Liver (tissue), 9 donors: Measurements from ENCODE around the gene ZNF358. TPM values are rescaled to one million over a fixed set of nuclear protein-coding genes. Genes with fewer than 3 reads are reported as not detected.

Experiments used
- DNase-seq: peaks from one replicate; pipeline ENCODE4 v3.0.0-alpha.2; 2017; ENCODE audit warnings: low spot score
- H3K27ac ChIP-seq, 2 donors: one replicate each; pipeline ENCODE4 v1.7.0; 2013; ENCODE audit warnings: inconsistent platforms in 2 of 2, low read length in 2 of 2, control low read depth in 1 of 2, low read depth in 1 of 2, mild to moderate bottlenecking in 1 of 2
- H3K27me3 ChIP-seq, 4 donors: one replicate each; pipeline versions ENCODE4 v1.6.1 to v1.7.0; 2013; ENCODE audit warnings: low read length in 3 of 4, inconsistent platforms in 1 of 4, mild to moderate bottlenecking in 1 of 4, moderate library complexity in 1 of 4; ENCODE audit not compliant: control insufficient read depth in 4 of 4, insufficient read depth in 4 of 4
- H3K36me3 ChIP-seq, 4 donors: one replicate each; pipeline versions ENCODE4 v1.6.1 to v1.7.0; 2013; ENCODE audit warnings: low read length in 3 of 4, mild to moderate bottlenecking in 3 of 4, low read depth in 1 of 4, moderate library complexity in 1 of 4; ENCODE audit not compliant: control insufficient read depth in 4 of 4, insufficient read depth in 3 of 4
- H3K4me1 ChIP-seq, 4 donors: one replicate each; pipeline versions ENCODE4 v1.6.1 to v1.7.0; 2013; ENCODE audit warnings: low read length in 3 of 4, mild to moderate bottlenecking in 3 of 4, moderate library complexity in 1 of 4; ENCODE audit not compliant: control insufficient read depth in 4 of 4, insufficient read depth in 4 of 4
- H3K4me3 ChIP-seq, 3 donors: one replicate each; pipeline versions ENCODE4 v1.6.1 to v1.7.0; 2013; ENCODE audit warnings: low read length in 3 of 3, control low read depth in 1 of 3, low read depth in 1 of 3, mild to moderate bottlenecking in 1 of 3
- H3K9ac ChIP-seq, 2 donors: one replicate each; pipeline ENCODE4 v1.7.0; 2013; ENCODE audit warnings: low read length in 2 of 2, mild to moderate bottlenecking in 2 of 2, moderate library complexity in 2 of 2, control low read depth in 1 of 2, low read depth in 1 of 2
- H3K9me3 ChIP-seq, 4 donors: one replicate each; pipeline versions ENCODE4 v1.6.1 to v1.7.0; 2013; ENCODE audit warnings: low read length in 3 of 4; ENCODE audit not compliant: control insufficient read depth in 4 of 4
- ATF3 ChIP-seq: IDR thresholded peaks from 2 replicates; pipeline ENCODE4 v1.6.1; 2016; ENCODE audit warnings: antibody characterized with exemption
- CTCF ChIP-seq: fragments of 150-350 bp; IDR thresholded peaks from 2 replicates; pipeline ENCODE4 v1.5.1; 2017; ENCODE audit warnings: improper control_type of control experiment, low read depth, low read length; ENCODE audit not compliant: missing input control
- EGR1 ChIP-seq, 2 donors: IDR thresholded peaks; 2 replicates each; pipeline ENCODE4 v1.6.1; 2016 to 2018; ENCODE audit warnings: antibody characterized with exemption in 2 of 2, low read depth in 2 of 2
- FOXA2 ChIP-seq: IDR thresholded peaks from 2 replicates; pipeline ENCODE4 v1.6.1; 2016; ENCODE audit warnings: antibody characterized with exemption
- GABPA ChIP-seq, 2 donors: IDR thresholded peaks in 1 of 2; conservative IDR thresholded peaks in 1 of 2; 2 replicates each; pipeline ENCODE4 v1.6.1; 2016; ENCODE audit warnings: antibody characterized with exemption in 2 of 2, mild to moderate bottlenecking in 1 of 2, moderate library complexity in 1 of 2
- HNF4G ChIP-seq: IDR thresholded peaks from 2 replicates; pipeline ENCODE4 v1.6.1; 2016; ENCODE audit warnings: antibody characterized with exemption
- JUND ChIP-seq, 2 donors: IDR thresholded peaks; 2 replicates each; pipeline ENCODE4 v1.6.1; 2016; ENCODE audit warnings: antibody characterized with exemption in 2 of 2
- MAX ChIP-seq: IDR thresholded peaks from 2 replicates; pipeline ENCODE4 v1.6.1; 2016; ENCODE audit warnings: antibody characterized with exemption
- NR2F2 ChIP-seq: IDR thresholded peaks from 2 replicates; pipeline ENCODE4 v1.6.1; 2016; ENCODE audit warnings: antibody characterized with exemption
- RAD21 ChIP-seq, 2 donors: IDR thresholded peaks; 2 replicates each; pipeline ENCODE4 v1.6.1; 2016; ENCODE audit warnings: antibody characterized with exemption in 2 of 2, mild to moderate bottlenecking in 2 of 2
- REST ChIP-seq: IDR thresholded peaks from 2 replicates; pipeline ENCODE4 v1.6.1; 2016; ENCODE audit warnings: antibody characterized with exemption, mild to moderate bottlenecking
- RXRA ChIP-seq, 2 donors: IDR thresholded peaks; 2 replicates each; pipeline ENCODE4 v1.6.1; 2017 to 2018; ENCODE audit warnings: antibody characterized with exemption in 2 of 2, mild to moderate bottlenecking in 1 of 2
- TAF1 ChIP-seq: conservative IDR thresholded peaks from 2 replicates; pipeline ENCODE4 v1.6.1; 2016; ENCODE audit warnings: antibody characterized with exemption, mild to moderate bottlenecking
- YY1 ChIP-seq: IDR thresholded peaks from 2 replicates; pipeline ENCODE4 v1.6.1; 2016; ENCODE audit warnings: antibody characterized with exemption, mild to moderate bottlenecking
- ZBTB33 ChIP-seq: IDR thresholded peaks from 2 replicates; pipeline ENCODE4 v1.6.1; 2016; ENCODE audit warnings: antibody characterized with exemption
- WGBS: extraction: QIAGEN DNeasy Blood & Tissue Kit; methylation state at CpG from one replicate; pipeline ENCODE4 v1.1.7; 2013; 5-methylcytosine and 5-hydroxymethylcytosine counted together
- polyA plus RNA-seq, 2 donors: library from polyadenylated mRNA; stranded (reverse) in 1 of 2; unstranded in 1 of 2; fragments of 200-250 nt in 1 of 2; fragments of >200 nt in 1 of 2; fragmentation: Nextera tagmentation in 1 of 2; extraction: Ambion mirVana in 1 of 2; gene quantifications; one replicate each; pipeline versions ENCODE4 v1.2.1 to v1.2.3, GENCODE V29; 2013 to 2015
- total RNA-seq, 2 donors: library from RNA; depleted of rRNA; stranded (reverse); fragments of >200 nt; gene quantifications; one replicate each; pipeline ENCODE4 v1.2.3, GENCODE V29; 2014
- donor health status: healthy.
- donor health status: healthy.
- donor health status: healthy.
- donor health status: healthy.
- donor health status: healthy.

ZNF358 gene
- total and polyA plus RNA-seq, 4 donors: 5.7 to 18.2 (median 12.5) TPM

- 98% methylated on average over 28 of the region's 28 CpGs for whole genome bisulfite sequencing
- TF ChIP-seq YY1 (no peak), REST (no peak), RAD21 (IDR thresholded peaks at IDR 0.05) (no peak), CTCF (no peak), TAF1 (no peak), RXRA (IDR thresholded peaks at IDR 0.05) (no peak), MAX (no peak), HNF4G (no peak), ZBTB33 (no peak), JUND (IDR thresholded peaks at IDR 0.05) (no peak), EGR1 (IDR thresholded peaks at IDR 0.05; ENCODE audit: low read depth in 2 of 2) (no peak), GABPA (IDR thresholded peaks at IDR 0.05 in 1 of 2, conservative IDR thresholded peaks at IDR 0.05 in 1 of 2) (no peak), FOXA2 (no peak)
- Histone ChIP-seq H3K9me3 (no peaks in the 10 kb centered on the region), H3K9ac (no peak overlapping the region), H3K27me3 (no peaks in the 10 kb centered on the region), H3K27ac (no peak overlapping the region), H3K4me1 (peaks cover 0 to 14% (median 10%) of the 10 kb centered on the region in 4 donors), H3K4me3 (no peak overlapping the region), H3K36me3 (peaks cover 14 to 49% (median 19%) of the 10 kb centered on the region in 4 donors)
- no peak for DNase-seq
Measured at GRCh38 chr19:7539827-7540425, 24.0 kb downstream of the ZNF358 start.

GRCh38 chr19:7540761-7541474 is 25.0 kb downstream of the ZNF358 start:
- Histone ChIP-seq H3K4me3 (no peak overlapping the region), H3K36me3 (peaks cover 14 to 49% (median 19%) of the 10 kb centered on the region in 4 donors), H3K27ac (no peak overlapping the region), H3K4me1 (peaks cover 0 to 6% (median 5%) of the 10 kb centered on the region in 4 donors), H3K27me3 (no peaks in the 10 kb centered on the region), H3K9me3 (no peaks in the 10 kb centered on the region), H3K9ac (no peak overlapping the region)
- WGBS: 94% methylated on average over 39 of the region's 39 CpGs
- peak; percentile 96 for DNase-seq
- TF ChIP-seq NR2F2 (no peak), YY1 (no peak), RXRA (IDR thresholded peaks at IDR 0.05) (no peak), MAX (no peak), HNF4G (no peak), GABPA (IDR thresholded peaks at IDR 0.05 in 1 of 2, conservative IDR thresholded peaks at IDR 0.05 in 1 of 2) (no peak), ATF3 (no peak), ZBTB33 (no peak), REST (no peak), JUND (IDR thresholded peaks at IDR 0.05) (no peak)
